Panc1 (cell line): ENCODE measurements around the gene PLD3. TPM values are rescaled to one million over a fixed set of nuclear protein-coding genes. Genes with fewer than 3 reads are reported as not detected.
A peak's percentile ranks its signal among the peaks of the same experiment; 100 is the strongest.

Experiments
- ATAC-seq: fragments of 200-7000 bp; cut with Tn5 transposase; 2 replicates; pipeline ENCODE4 v1.9.1; 2020; ENCODE audit warnings: mild to moderate bottlenecking, moderate library complexity
- BruUV-seq: library from RNA; stranded (reverse); fragments of 400-500 nt; replicated peaks from 2 replicates; lab custom pipeline; 2021; lab: Mats Ljungman, UMichigan
- CTCF ChIA-PET: fragments of 300-600 bp; sonication (Branson Sonifier 250); formaldehyde crosslinking; loops from one replicate; lab custom pipeline; 2022; ENCODE audit warnings: antibody characterized with exemption; lab: Charles Lee
- POLR2A ChIA-PET: fragments of 300-600 bp; sonication (Branson Sonifier 250); formaldehyde crosslinking; loops from one replicate; lab custom pipeline; 2022; ENCODE audit warnings: antibody characterized with exemption; lab: Charles Lee
- DNase-seq: peaks from one replicate; pipeline ENCODE4 v3.0.0-alpha.2; 2010; ENCODE audit warnings: low read depth, low spot score
- H3K27ac ChIP-seq: 2 replicates; pipeline ENCODE4 v1.5.1; 2011; ENCODE audit warnings: mild to moderate bottlenecking, low read length, inconsistent platforms
- H3K27me3 ChIP-seq: fragments of 200-500 bp; sonication (Bioruptor generic); 2 replicates; pipeline ENCODE4 v1.6.0; 2014; ENCODE audit warnings: low read length, inconsistent platforms; ENCODE audit not compliant: control insufficient read depth, insufficient read depth
- H3K36me3 ChIP-seq: fragments of 200-500 bp; sonication (Bioruptor generic); 2 replicates; pipeline ENCODE4 v1.5.1; 2014; ENCODE audit warnings: inconsistent platforms, mild to moderate bottlenecking, low read length, moderate library complexity; ENCODE audit not compliant: control insufficient read depth, insufficient read depth
- H3K4me1 ChIP-seq: 2 replicates; pipeline ENCODE4 v1.5.1; 2011; ENCODE audit warnings: inconsistent platforms, mild to moderate bottlenecking, low read length, moderate library complexity; ENCODE audit not compliant: control insufficient read depth, insufficient read depth
- H3K4me3 ChIP-seq, 2 experiments: 2 replicates each; pipeline ENCODE4 v1.5.1; 2011 to 2012; ENCODE audit warnings: low read depth in 2 of 2, low read length in 2 of 2, mild to moderate bottlenecking in 2 of 2, inconsistent platforms in 1 of 2, moderate library complexity in 1 of 2
- H3K9me3 ChIP-seq: fragments of 200-500 bp; sonication (Bioruptor generic); 2 replicates; pipeline ENCODE4 v1.5.1; 2014; ENCODE audit warnings: low read depth, mild to moderate bottlenecking, inconsistent platforms, low read length, moderate library complexity; ENCODE audit not compliant: control insufficient read depth, insufficient read depth
- POLR2AphosphoS5 ChIP-seq: IDR thresholded peaks from 2 replicates; pipeline ENCODE4 v1.6.1; 2012; ENCODE audit warnings: mild to moderate bottlenecking, low read depth, low read length, moderate library complexity
- SIN3A ChIP-seq: IDR thresholded peaks from 2 replicates; pipeline ENCODE4 v1.6.1; 2012; ENCODE audit warnings: low read depth, mild to moderate bottlenecking, low read length, moderate library complexity, borderline replicate concordance; ENCODE audit not compliant: insufficient read depth
- TCF7L2 ChIP-seq: IDR thresholded peaks from 2 replicates; pipeline ENCODE4 v1.6.1; 2011; ENCODE audit warnings: mild to moderate bottlenecking, low read depth, low read length, inconsistent platforms
- in situ Hi-C: cut with HindIII; loops from 2 replicates; pipeline ENCODE4 v1.10.0; 2016; ENCODE audit warnings: low sequenced_read_pairs, low pct_unique_long_range_greater_than_20kb
- intact Hi-C: fragments of 100-400 bp; cut with micrococcal nuclease; formaldehyde crosslinking; loops from one replicate; pipeline ENCODE4 v1.10.0; 2022; ENCODE audit not compliant: unreplicated experiment
- total RNA-seq: library from RNA; stranded (reverse); gene quantifications from one replicate; pipeline ENCODE4 v1.2.1, GENCODE V29; 2021; ENCODE audit not compliant: unreplicated experiment
- TF ChIP-seq, protein P1 (sequence below), 2 experiments: IDR thresholded peaks; 2 replicates each; pipeline ENCODE4 v1.6.1; 2011 to 2012; ENCODE audit warnings: low read depth in 2 of 2, control low read depth in 1 of 2, low read length in 1 of 2, mild to moderate bottlenecking in 1 of 2, moderate library complexity in 1 of 2; ENCODE audit not compliant: insufficient read depth in 1 of 2
- TF ChIP-seq, protein P2 (sequence below): fragments of 450-650 bp; IDR thresholded peaks from 2 replicates; pipeline ENCODE4 v1.5.1; 2017; ENCODE audit warnings: mild to moderate bottlenecking

The PLD3 gene
- total RNA-seq, 1 experiment from 2014 or later, result 81.8 TPM

DNA sequence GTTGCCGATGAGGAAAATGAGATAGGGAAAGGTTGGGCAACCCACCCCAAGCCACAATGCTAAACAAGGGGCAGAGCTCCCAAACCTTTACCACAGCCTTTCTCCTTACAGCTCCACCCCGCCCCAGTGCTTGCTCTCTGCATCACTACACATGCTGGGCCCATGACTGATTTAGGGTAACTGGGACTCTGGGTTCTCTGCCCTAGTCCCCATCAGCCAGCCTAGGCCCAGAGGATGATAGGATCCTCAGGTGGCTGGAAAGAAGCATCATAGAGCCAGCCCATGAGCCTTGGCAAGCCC lies 11.9 kb upstream of the PLD3 start:
- no peak overlapping the region for H3K27ac ChIP-seq
- DNase-seq (no peak), ATAC-seq (peak; percentile 21)
- ChIA-PET CTCF (interaction anchor here (0.5 to 26.0 kb wide), 6 partner anchors 30 to 542 kb away, joined by 3 to 498 read pairs (median 6); partner anchors contain the start of gene TTC9B), POLR2A (interaction anchor here (0.9 kb wide), 1 partner anchor 29 kb away, joined by 3 read pairs; no protein-coding TSS in a partner anchor)
- no peaks in the 10 kb centered on the region for H3K9me3 ChIP-seq
- H3K4me3 ChIP-seq, result no peak overlapping the region
- no peaks in the 10 kb centered on the region for H3K36me3 ChIP-seq
- TF ChIP-seq, protein P1, sequence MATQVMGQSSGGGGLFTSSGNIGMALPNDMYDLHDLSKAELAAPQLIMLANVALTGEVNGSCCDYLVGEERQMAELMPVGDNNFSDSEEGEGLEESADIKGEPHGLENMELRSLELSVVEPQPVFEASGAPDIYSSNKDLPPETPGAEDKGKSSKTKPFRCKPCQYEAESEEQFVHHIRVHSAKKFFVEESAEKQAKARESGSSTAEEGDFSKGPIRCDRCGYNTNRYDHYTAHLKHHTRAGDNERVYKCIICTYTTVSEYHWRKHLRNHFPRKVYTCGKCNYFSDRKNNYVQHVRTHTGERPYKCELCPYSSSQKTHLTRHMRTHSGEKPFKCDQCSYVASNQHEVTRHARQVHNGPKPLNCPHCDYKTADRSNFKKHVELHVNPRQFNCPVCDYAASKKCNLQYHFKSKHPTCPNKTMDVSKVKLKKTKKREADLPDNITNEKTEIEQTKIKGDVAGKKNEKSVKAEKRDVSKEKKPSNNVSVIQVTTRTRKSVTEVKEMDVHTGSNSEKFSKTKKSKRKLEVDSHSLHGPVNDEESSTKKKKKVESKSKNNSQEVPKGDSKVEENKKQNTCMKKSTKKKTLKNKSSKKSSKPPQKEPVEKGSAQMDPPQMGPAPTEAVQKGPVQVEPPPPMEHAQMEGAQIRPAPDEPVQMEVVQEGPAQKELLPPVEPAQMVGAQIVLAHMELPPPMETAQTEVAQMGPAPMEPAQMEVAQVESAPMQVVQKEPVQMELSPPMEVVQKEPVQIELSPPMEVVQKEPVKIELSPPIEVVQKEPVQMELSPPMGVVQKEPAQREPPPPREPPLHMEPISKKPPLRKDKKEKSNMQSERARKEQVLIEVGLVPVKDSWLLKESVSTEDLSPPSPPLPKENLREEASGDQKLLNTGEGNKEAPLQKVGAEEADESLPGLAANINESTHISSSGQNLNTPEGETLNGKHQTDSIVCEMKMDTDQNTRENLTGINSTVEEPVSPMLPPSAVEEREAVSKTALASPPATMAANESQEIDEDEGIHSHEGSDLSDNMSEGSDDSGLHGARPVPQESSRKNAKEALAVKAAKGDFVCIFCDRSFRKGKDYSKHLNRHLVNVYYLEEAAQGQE (IDR thresholded peaks at IDR 0.05; ENCODE audit: insufficient read depth in 1 of 2, low read depth in 2 of 2, low read length in 1 of 2), result no peak
- TF ChIP-seq TCF7L2 (no peak), SIN3A (no peak), POLR2AphosphoS5 (no peak)
- TF ChIP-seq, protein P2, sequence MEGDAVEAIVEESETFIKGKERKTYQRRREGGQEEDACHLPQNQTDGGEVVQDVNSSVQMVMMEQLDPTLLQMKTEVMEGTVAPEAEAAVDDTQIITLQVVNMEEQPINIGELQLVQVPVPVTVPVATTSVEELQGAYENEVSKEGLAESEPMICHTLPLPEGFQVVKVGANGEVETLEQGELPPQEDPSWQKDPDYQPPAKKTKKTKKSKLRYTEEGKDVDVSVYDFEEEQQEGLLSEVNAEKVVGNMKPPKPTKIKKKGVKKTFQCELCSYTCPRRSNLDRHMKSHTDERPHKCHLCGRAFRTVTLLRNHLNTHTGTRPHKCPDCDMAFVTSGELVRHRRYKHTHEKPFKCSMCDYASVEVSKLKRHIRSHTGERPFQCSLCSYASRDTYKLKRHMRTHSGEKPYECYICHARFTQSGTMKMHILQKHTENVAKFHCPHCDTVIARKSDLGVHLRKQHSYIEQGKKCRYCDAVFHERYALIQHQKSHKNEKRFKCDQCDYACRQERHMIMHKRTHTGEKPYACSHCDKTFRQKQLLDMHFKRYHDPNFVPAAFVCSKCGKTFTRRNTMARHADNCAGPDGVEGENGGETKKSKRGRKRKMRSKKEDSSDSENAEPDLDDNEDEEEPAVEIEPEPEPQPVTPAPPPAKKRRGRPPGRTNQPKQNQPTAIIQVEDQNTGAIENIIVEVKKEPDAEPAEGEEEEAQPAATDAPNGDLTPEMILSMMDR, result no peak
- in situ Hi-C loops (loop anchor here (25.0 kb wide), 1 partner anchor 1674 kb away; no protein-coding TSS in a partner anchor), intact Hi-C loops (loop anchor here (2.0 kb wide), 1 partner anchor 32 kb away; no protein-coding TSS in a partner anchor)
- no peaks in the 10 kb centered on the region for H3K4me1 ChIP-seq
- peaks cover 2% of the 10 kb centered on the region; the same call in 1 of the 2 replicates for H3K27me3 ChIP-seq
- BruUV-seq, result no TSS peak

DNA sequence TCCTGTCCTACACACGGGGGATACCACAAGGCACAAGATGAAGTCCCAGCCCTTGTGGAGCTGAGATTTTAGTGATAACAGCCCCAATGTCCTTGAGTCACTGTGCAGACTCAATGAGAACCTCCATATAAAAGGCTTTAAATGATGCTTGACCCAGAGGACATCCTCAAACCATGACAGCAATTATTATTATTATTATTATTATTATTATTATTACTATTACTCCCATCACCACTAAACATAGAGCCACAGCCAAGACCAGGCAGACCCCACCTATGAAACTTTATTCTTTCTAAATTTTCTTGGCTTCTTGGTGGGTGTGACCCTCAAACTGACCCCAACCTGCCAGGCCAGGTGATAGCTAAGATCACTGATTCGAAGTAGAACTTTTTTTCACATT lies 11.4 kb upstream of the PLD3 start:
- no peak for DNase-seq
- TF ChIP-seq TCF7L2 (no peak), POLR2AphosphoS5 (no peak), SIN3A (no peak)
- TF ChIP-seq, protein P2, result no peak
- TF ChIP-seq, protein P1 (IDR thresholded peaks at IDR 0.05; ENCODE audit: insufficient read depth in 1 of 2, low read depth in 2 of 2, low read length in 1 of 2), result no peak
- Histone ChIP-seq H3K9me3 (no peaks in the 10 kb centered on the region), H3K4me3 (no peak overlapping the region), H3K27me3 (peaks cover 2% of the 10 kb centered on the region; the same call in 1 of the 2 replicates), H3K4me1 (no peaks in the 10 kb centered on the region), H3K36me3 (no peaks in the 10 kb centered on the region), H3K27ac (no peak overlapping the region)
- no TSS peak for BruUV-seq
- no peak for ATAC-seq
- POLR2A ChIA-PET, result interaction anchor here (0.7 to 1.0 kb wide), 2 partner anchors 17 to 888 kb away, joined by 3 to 5 read pairs; no protein-coding TSS in a partner anchor
- intact Hi-C loops, result loop anchor here (2.0 kb wide), 1 partner anchor 32 kb away; no protein-coding TSS in a partner anchor
- CTCF ChIA-PET, result interaction anchor here (0.5 to 26.0 kb wide), 8 partner anchors 31 to 543 kb away, joined by 3 to 498 read pairs (median 3); partner anchors contain the start of gene TTC9B
- in situ Hi-C loops, result loop anchor here (25.0 kb wide), 1 partner anchor 1675 kb away; no protein-coding TSS in a partner anchor
